ENCODE measurements around the gene NRTN.
A peak's percentile ranks its signal among the peaks of the same experiment; 100 is the strongest.

NRTN gene

GRCh38 chr19:5790559-5791520 lies 14.0 kb upstream of the NRTN start, which contains the start of gene DUS3L:
TSS of gene DUS3L (minus strand) at chr19:5791163. CDS start at chr19:5791141, 22 bp downstream.
- peak; percentile 96 for DNase-seq

GRCh38 chr19:5792224-5792623 lies 12.6 kb upstream of the NRTN start:
- no peak for DNase-seq

GRCh38 chr19:5793188-5793587 lies 11.7 kb upstream of the NRTN start:
- no peak for DNase-seq

- no peak for DNase-seq
These were observed 9.4 kb upstream of the NRTN start for GRCh38 chr19:5795382-5795919.

- DNase-seq = no peak
These were observed 6.6 kb upstream of the NRTN start for GRCh38 chr19:5798244-5798643.

GRCh38 chr19:5799247-5800241 lies 5.3 kb upstream of the NRTN start:
- no peak for DNase-seq

- no peak for DNase-seq
These were observed 4.3 kb upstream of the NRTN start for GRCh38 chr19:5800361-5801270.

GRCh38 chr19:5801796-5802619 lies 2.9 kb upstream of the NRTN start:
- DNase-seq = no peak

GRCh38 chr19:5803441-5803751 lies 1.5 kb upstream of the NRTN start:
- no peak for DNase-seq

- DNase-seq = peak; percentile 94
These were observed 933 bp upstream of the NRTN start for GRCh38 chr19:5803752-5804515.

- DNase-seq = peak; percentile 81
These were observed 730 bp downstream of the NRTN start for GRCh38 chr19:5805462-5806132.

- DNase-seq = no peak
These were observed 1.2 kb downstream of the NRTN start for GRCh38 chr19:5806133-5806489.

- no peak for DNase-seq
These were observed 2.0 kb downstream of the NRTN start for GRCh38 chr19:5806905-5807304.

GRCh38 chr19:5808120-5808816 lies 3.4 kb downstream of the NRTN start:
- no peak for DNase-seq

GRCh38 chr19:5809053-5809452 lies 4.2 kb downstream of the NRTN start:
- DNase-seq = no peak

- DNase-seq = no peak
These were observed 4.6 kb downstream of the NRTN start for GRCh38 chr19:5809469-5809868.

GRCh38 chr19:5811117-5811516 lies 6.2 kb downstream of the NRTN start:
- no peak for DNase-seq

GRCh38 chr19:5814123-5814851 lies 9.4 kb downstream of the NRTN start:
- no peak for DNase-seq

GRCh38 chr19:5814852-5815246 lies 10.0 kb downstream of the NRTN start:
- no peak for DNase-seq

All from NCI-H510A treated with DMSO at 0.1 percent for 48 hours (cell line).